Erythroblast (primary cell): Measurements from ENCODE around the gene SYTL1.

Source experiments
- GATA1 ChIP-seq: IDR thresholded peaks from 2 replicates; pipeline ENCODE4 v1.6.1; 2011; ENCODE audit warnings: low read depth, mild to moderate bottlenecking, control low read depth, low read length, moderate library complexity
- POLR2A ChIP-seq: IDR thresholded peaks from 2 replicates; pipeline ENCODE4 v1.6.1; 2011; ENCODE audit warnings: mild to moderate bottlenecking, low read length

DNA sequence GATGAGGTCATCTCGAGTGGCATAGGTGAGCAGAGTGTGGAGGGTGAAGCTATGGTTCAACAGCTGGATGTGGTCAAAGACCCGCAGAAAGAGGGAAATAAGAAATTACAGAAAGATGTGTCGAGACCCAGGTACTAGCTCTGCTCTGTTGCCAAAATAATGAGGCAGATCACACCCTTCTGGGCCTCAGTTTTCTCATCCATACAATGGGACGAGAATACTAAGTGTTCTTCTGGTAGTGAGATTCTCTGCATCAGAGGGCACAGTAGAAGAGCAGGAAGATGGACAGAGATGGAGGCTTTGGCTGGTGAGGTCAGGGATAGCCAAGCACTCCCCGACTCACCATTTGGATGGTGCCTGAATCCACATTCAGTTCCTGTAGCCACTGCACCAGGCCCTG lies 13.9 kb downstream of the SYTL1 start:
- TF ChIP-seq POLR2A (no peak), GATA1 (no peak)
